Subcutaneous adipose tissue (tissue), 4 donors: Measurements from ENCODE around the gene SLC7A8. TPM values are rescaled to one million over a fixed set of nuclear protein-coding genes. Genes with fewer than 3 reads are reported as not detected.

Source experiments
- CTCF ChIP-seq: fragments of 450-650 bp; IDR thresholded peaks from one replicate; pipeline ENCODE4 v1.5.1; 2016; ENCODE audit warnings: low read depth, mild to moderate bottlenecking, control low read depth, antibody characterized with exemption, moderate library complexity
- total RNA-seq, 4 donors: library from RNA; depleted of rRNA; stranded (reverse); fragments of >200 nt; gene quantifications; one replicate each; pipeline ENCODE4 v1.1.0, GENCODE V29; 2016

SLC7A8 gene
- total RNA-seq, 4 donors from 2014 or later = 45.7 to 83.8 (median 61.4) TPM

GRCh38 chr14:23208324-23208723, 24.9 kb upstream of the SLC7A8 start:
- TF ChIP-seq CTCF = no peak

DNA sequence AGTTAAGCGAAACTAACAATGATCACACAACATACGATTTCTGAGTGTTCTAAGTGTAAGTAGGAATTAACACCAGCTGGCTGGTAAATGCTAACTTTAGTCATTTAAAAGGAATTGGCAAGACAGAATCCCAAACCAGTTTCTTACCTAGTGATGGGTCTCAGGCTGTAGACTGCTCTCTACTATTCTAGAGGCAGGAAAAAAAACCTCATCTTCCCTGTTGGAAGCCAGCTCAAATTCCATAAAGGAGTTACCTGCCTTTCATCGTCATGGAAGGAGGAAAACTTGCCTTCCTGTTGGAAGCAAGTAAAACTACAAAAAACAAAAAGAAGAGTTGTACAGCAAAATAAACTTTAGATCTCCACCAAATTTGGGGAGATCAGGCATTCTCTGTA, 23.7 kb upstream of the SLC7A8 start:
- no peak for TF ChIP-seq CTCF

- no peak for TF ChIP-seq CTCF
Measured at GRCh38 chr14:23206422-23207145, 23.1 kb upstream of the SLC7A8 start.

GRCh38 chr14:23202001-23202400, 18.5 kb upstream of the SLC7A8 start:
- no peak for TF ChIP-seq CTCF

GRCh38 chr14:23195552-23196101, 12.2 kb upstream of the SLC7A8 start:
- no peak for TF ChIP-seq CTCF

DNA sequence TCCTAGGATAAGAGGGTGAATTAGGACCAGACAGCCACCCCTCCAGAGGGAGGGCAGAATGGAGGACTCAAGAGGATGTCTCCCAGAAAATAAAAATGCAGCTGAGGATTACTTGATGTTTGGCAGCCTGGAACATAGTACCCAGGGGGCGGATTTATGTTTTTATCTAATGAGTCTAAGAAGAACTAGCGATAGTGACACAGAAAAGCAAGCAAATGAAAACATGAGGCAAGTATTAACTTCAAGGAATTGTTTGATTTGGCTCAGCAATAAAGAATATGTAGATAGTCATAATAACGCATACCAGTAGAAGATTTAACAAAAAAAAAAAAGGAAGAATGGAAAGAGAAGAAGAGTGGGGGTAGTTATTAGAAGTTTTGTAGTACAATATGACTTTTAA, 10.0 kb upstream of the SLC7A8 start:
- TF ChIP-seq CTCF = no peak

DNA sequence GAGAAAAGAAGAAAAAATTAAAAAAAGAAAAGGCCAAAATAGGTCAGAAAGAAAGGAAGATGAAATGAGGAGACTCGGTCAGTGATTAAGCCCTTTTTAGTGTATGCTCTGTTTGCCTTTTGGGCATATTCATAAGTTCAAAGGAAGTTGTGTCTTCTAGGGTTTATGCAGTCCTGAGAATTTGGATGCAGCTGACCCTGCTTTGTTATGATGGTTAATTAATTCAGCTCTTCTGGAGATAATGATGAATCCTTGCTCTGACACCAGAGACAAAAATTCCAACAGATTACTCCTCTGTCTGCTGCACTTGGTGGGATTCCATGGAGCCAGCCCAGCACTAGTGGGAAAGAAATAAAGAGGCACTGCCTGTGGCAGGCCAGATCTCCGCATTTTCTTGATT, 4.5 kb upstream of the SLC7A8 start:
- TF ChIP-seq CTCF = no peak
